ENCODE measurements around the gene LAMA3.

Gene LAMA3

DNA sequence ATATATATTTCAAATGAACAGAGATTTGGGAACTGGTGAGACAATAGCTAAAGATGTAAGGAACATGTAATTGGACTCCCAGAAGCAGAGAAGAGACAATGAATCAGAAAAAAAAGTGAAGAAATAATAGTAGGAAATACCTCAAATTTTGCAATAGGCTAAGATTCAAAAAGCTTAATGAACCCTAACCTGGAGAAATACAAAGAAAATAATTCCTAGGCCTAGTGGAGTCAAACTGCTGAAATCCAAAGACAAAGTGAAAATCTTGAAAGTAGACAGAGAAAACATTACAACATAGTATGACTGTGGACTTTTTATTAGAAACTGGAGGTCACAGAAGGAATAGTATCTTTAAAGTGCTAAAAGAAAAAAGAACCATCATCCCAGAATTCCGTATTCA lies 76.7 kb downstream of the LAMA3 start:
- no peak for DNase-seq (ENCODE audit: low read depth)

DNA sequence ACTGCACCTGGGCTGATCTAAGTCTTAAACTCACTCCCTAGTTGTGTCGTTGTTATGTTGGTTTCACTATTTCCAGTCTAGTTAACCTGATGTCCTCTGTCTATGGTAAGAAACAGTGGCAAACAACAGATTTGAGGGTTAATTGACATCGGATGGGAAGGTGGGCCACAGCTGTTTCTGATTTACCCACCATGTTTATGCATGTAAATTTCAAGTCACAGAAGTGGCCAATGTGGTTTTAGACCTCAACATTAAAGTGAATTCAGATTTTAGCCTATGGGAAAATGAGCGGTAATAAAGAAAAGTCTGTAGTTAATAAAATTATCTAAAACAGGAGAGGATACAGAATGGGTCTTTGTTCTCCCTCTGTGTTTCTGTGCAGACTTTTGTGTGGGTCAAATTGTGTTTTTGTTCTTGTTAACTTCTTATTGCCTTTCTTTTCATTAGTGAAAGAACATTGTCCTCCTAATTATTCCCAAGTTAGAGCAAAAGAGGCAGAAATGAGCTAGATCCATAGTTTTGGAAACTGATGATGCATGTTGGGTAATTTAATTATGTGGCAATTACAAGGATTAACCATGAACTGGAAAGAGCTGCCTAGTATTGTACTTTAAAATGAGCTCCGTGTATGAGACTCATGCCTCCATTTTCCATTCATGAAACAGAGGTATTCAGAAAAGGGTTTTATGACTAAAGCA lies 83.2 kb downstream of the LAMA3 start:
- DNase-seq (ENCODE audit: low read depth): no peak

DNA sequence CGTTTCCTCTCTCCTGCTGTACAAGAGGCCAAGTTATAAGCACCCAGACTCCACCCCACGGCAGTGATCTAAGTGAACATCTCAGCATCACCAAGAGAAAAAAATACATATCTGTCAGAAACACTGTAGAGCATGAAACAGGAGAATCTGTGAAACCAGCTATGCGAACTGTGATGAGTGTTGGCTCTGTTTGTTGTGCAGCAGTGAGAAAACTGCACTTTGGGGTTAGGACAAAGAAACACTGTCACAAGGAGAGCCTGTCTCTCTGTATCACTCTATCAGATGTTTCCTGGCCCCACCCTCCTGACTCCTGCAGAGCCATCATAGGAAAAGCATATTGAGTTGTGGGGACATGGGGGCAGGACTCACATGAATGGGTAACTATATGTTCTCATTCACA lies 87.1 kb downstream of the LAMA3 start:
- no peak for DNase-seq (ENCODE audit: low read depth)

DNA sequence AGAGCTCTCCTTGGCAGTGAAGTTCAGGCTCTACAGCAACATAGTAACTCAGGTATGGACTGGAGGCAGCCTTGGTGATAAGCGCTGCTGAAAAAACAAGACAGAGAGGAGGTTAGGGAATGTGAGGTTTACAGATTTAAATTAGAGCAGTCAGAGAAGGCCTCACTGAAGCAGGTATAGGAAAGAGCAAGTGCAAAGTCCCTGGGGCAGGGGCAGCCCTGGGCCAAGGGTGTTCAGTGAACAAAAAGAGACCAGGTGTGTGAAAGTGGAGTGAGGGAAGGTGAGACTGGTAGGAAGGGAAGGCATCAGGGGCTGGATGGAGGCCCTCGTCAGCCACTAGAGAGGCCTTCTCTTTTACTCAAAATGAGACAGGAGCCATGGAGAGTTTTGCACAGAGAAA lies 89.6 kb downstream of the LAMA3 start:
- DNase-seq (ENCODE audit: low read depth): no peak

DNA sequence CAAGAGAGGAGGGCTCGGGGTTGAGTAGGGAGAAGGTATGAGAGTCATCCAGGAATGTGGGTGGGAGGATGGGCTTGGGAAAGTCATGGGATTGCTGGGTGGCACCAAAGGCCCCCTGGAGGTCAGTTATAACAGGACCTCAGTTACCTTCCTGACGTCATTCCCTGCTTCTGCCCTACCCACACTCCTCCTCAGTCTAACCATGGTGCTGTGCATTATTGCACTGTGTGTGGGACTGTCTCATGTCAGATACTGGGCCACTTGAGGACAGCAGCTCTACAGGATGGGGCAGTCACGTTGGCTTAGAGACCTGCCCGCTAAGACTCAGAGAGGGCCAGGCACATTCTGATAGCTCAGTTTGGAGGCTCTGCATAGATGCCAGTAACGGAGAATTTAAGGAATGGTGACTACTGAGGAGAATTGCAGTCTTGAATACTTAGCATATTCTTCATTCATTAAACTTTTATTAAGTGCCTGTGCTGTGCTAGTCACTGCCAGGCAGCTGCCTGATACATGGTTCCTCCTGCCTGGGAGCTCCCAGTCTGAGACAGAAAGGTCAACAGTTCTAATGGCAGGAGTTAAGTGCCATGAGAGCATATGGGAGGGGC lies 90.5 kb downstream of the LAMA3 start:
- no peak for DNase-seq (ENCODE audit: low read depth)

DNA sequence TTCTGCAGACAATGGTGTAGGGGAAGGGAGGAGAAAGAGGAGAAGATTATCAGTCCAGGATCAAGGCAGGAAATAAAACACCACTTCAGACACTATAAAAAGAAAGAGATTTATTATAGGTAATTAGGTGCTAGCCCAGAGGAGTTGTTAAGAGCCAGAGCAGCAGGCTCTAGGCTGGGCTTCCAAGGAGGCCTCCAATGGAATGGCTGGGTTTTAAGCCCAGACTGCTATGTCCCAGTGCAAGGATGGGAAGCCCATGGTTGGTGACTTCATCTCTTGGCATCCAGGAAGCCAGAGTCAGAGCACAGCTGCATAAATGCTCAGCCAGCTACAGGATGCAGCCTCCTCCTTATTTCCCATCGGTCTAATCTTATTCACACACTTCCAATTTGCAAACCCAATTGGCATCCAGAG lies 95.6 kb downstream of the LAMA3 start:
- DNase-seq (ENCODE audit: low read depth): no peak

DNA sequence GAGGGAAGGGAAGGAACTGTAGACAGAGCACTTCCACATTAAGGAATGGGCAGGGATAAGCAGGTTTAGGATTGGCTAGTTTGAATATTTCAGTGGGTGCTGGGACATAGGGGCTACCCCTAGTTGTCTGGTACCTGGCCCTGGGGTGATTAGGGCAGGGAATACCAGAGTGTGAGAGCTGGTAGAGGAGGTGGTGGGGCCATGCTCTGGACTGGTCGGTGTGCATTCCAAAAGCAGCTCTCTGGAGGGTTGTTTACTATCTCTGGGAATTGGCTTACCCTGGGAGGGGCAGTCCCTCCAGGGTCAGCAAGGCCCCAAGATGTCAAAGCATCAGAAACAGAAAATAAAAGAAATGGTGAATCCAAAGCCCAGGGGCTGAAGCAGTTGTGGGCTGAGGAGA lies 103.8 kb downstream of the LAMA3 start:
- DNase-seq (ENCODE audit: low read depth): no peak

DNA sequence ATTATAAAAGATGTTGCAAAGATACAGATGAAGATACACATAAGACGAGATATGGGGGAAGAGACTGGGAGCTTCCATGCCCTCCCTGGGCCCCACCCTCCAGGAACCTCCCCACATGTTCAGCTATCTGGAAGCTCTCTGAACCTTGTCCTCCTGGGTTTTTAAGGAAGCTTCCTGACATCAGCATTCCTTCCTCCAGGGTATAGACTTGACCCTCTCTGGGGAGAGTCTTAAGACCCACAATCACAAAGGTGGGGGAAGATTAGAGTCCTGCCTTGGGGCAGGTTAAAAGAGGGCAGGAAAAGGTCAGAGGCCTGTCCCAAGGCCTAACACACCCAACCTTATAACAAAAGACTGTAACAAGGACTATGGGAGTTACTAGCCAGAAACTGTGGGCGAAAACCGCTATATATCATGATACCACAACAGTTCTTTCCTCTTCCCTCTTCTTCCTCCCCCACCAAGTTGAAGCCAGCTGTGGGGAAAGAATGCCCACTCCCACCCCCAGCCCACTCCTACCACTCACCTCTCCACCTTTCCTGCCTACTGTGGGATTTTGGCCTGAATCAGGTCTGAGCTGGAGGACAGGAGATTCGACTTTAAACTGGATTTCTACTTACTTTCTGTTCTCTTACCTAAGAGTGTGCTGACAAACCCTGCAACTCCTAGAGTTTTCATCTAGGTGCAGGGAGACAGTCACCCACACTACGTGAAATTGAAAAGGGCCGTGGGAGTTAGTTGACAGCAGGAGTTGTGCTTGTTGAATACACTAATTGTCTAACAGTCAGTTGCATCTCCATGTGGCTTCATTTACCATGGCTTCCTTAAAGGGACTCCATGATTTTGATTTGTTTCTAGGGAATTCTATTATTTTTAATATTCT lies 105.0 kb downstream of the LAMA3 start:
- no peak for DNase-seq (ENCODE audit: low read depth)

DNA sequence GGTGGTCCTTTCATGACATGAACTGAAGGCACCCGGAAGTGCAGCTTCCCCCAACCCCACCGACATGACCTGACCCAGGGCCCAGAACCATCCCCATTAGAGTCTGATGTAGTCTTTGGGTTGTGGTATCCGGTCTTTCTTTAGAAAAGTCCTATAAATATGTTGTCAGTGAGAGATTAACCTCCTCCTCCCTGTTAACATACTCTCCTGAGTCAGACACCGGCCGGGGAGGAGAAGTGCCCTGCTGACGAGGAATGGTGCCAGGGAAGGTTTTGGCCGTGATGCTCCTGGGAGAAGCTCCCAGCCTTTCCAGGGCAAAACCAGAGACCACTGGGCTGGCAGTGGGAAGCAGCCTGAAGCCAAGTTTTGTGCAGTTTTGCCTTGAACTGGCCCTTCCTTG lies 109.0 kb downstream of the LAMA3 start:
- DNase-seq (ENCODE audit: low read depth): no peak

DNA sequence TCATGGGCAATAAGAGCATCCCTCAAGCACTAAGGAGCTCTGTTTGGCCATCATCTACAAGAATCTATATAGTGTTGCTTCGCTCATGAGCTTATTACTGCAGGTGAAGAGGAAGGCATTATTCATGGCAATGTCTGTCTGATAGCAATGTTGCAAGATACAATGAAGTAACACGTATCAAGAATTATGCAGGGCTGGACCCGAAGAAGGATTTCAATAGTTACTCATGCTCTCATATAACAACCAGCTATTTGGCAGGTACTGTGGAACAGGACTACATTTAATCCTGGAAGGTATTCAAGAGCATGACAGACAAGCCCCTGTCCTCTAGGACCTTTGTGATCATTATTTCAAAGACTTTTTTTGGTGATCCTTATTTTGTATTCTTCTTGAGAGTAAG lies 109.6 kb downstream of the LAMA3 start:
- DNase-seq (ENCODE audit: low read depth): no peak

DNA sequence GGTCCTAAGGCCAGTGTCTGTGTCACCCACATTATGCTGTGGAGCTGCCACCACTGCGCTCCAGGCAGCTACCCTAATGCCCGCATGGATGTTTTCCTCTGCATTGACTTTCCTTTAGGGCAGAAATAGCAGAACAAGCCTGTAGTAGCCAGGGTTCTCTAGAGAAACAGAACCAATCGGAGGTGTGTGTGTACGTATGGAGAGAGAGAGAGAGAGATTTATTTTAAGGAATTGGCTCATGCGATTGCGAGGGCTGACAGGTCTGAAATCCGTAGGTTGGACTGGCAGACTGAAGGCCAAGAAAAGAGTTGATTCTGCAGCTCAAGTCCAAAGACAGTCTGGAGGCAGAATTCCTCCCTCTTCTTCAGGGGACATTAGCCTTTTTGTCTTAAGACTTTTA lies 110.3 kb downstream of the LAMA3 start:
- DNase-seq (ENCODE audit: low read depth): no peak

DNA sequence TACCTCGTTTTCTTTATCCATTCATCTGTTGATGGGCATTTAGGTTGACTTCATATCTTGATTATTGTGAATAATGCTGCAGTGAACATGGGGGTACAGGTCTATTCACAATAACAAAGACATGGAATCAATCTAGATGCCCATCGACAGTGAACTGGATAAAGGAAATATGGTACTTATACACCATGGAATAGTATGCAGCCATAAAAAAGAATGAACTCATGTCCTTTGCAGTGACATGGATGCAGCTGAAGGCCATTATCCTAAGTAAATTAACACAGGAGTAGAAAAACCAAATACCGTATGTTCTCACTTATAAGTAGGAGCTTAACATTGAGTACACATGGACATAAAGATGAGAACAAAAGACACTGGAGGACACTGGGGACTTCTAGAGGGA lies 111.6 kb downstream of the LAMA3 start:
- no peak for DNase-seq (ENCODE audit: low read depth)

DNA sequence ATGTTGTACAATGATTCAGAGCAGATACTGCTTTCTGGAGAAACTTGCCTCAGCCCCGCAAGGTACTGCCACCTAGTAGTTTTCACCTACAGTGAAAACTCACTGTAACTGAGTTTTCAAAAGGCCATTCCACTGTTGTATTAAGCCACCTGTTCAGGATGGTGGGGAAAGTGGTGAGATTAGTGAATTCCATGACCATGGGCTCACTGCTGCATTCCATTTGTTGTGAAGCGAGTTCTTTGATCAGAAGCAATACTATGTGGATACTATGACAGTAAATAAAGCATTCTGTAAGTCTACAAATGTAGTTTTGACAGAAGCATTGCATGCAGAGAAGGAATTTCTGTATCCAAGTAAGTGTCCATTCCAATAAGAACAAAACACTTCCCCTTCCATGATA lies 113.6 kb downstream of the LAMA3 start:
- no peak for DNase-seq (ENCODE audit: low read depth)

DNA sequence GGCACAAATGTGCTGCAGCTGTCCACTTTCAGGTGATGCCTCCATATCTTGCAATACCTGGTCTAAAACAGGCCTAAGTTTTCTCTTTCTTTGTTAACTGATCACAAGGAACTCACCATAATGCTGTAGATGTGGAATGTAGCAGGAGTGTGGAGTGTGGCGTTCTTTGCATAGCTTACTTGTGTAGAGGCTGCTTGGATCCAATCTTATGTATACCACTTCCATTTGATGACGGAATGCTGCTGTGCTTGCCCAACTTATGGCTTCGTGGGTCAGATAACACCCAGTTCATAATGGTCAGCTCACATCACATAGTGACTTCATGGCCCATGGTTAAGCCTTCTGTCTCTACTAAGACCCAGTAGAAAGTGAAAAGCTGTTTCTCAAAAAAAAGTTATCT lies 114.5 kb downstream of the LAMA3 start:
- no peak for DNase-seq (ENCODE audit: low read depth)

DNA sequence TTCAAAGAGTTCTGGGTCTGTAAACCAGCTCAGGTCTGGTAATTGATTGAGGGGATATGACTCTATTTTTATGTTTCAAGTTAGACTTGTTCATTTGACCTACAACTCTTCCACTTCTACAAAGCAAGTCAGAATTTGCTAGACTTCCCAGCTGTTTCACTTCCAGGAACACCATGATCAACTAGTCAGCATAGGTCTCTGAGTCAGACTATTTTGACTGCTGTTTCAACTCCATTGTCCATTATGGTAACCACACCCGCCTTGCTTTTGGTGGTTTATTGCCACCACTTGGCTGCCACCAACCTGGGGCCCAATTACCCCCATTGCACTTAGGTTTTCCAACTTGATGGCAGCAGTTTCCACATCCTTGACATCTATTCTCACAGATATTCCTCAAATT lies 116.6 kb downstream of the LAMA3 start:
- no peak for DNase-seq (ENCODE audit: low read depth)

DNA sequence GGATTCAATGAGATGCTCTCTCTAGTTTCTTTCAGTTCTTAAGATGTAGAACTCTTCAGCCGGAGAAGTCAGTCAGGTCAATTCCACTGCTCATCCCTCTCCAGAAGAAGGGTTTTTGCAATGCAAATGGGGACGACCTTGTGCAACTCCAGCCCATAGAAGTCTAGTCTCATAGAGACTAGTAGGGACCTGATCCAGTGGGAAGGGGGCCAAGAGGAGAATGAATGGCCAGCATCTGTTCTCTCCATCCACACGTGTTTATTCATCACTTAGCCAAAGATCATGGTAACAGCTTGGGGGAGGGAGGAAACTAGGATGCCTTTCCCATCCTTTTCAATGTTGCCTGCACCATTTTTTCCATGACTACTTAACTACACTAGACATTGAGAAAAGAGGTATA lies 120.2 kb downstream of the LAMA3 start:
- DNase-seq (ENCODE audit: low read depth): no peak

DNA sequence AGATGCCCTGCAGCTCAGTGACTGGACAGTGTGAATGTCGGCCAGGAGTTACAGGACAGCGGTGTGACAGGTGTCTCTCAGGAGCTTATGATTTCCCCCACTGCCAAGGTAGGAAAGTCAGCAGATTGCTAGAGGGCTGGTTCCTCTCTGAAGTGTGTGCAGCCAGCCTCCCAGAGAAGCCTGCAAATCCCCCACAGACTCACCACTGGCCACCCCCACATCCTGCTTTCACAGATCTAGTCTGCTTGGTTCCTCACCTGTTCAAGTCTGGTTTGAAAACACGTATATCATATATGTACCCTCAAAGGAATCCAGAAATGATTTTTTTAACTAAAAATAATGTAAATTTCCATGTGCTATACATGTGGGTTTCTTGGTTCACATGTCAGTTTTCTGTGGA lies 121.1 kb downstream of the LAMA3 start:
- no peak for DNase-seq (ENCODE audit: low read depth)

DNA sequence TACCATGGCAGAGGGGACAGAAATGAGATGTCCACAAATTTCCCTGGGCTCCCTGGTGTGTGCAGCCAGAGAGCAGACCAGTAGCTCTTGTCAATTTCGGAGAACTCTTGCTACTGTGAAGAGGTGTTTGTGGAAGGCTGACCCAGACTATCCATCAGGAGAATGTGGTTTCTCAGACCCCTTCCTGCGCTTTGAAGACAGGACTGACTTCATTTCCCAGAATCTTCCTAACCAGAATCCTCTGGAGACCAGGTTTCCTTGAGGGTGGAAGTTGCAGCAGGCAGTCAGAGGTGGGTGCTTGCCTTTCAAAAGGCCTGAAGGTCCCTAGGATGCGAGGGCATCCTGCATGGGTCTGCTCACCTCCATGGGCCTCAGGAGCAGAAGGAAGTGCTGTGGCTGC lies 121.9 kb downstream of the LAMA3 start:
- no peak for DNase-seq (ENCODE audit: low read depth)

DNA sequence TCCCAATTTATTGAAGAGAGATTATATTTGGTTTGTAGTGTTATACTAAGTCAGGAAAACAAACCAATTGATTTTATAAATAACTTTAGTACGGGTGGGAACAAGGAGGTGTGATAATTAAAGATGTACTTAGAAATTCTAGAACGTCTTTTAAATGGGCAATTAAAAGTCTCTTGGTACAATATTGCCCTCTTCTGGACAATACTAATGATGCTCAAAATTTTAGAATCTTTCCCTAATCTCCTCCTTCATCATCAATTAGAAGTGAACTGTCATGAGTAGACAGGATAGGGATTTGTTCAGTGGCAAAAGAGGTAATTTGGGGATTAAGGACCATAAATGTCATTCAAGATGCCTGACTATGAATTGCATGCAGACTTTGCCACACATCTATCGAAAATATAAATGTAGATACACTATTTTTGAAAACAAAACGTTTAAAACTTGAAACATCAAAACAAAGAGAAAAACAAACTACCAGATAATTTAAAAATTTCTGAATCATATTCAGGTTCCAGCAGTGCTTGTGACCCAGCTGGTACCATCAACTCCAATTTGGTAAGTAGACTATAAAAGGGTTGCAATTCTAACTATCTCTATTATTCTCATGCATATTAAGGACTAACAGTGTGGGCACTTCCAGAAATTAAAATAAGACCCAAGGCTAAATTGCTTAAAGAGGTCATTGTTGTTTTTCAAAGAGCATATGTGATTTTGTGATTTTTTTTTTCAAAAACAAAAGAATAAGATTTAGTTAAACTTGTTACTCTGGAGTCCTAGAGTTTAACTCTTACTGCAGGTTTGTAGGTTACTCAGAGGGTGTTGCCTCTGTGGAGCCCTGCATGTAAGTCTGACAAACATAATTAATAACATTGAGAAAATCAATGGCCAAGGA lies 123.5 kb downstream of the LAMA3 start:
- no peak for DNase-seq (ENCODE audit: low read depth)

DNA sequence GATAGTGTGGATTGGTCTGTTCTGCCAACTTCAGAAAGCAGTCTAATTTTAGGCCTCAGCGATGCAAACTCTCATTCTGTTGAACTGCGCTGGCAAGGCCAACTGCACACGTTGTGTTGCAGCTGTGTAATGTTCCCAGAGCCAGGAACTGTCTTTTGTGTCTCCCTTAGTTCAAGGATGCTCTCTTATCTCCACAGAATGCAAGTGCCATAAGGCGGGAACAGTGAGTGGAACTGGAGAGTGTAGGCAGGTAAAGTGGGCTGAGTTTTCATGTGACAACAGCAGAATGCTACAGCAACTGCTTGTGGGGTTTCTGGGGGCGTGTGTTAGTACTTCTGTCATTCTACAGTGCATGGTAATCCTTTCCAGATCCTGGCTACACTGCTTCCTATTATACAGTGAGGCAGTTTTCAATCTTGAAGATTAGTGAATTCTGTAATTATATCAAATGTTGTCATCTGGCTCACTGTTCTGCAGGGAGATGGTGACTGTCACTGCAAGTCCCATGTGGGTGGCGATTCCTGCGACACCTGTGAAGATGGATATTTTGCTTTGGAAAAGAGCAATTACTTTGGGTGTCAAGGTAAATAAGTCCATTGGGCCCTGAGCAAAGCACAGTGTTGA lies 125.8 kb downstream of the LAMA3 start:
- DNase-seq (ENCODE audit: low read depth): no peak

DNA sequence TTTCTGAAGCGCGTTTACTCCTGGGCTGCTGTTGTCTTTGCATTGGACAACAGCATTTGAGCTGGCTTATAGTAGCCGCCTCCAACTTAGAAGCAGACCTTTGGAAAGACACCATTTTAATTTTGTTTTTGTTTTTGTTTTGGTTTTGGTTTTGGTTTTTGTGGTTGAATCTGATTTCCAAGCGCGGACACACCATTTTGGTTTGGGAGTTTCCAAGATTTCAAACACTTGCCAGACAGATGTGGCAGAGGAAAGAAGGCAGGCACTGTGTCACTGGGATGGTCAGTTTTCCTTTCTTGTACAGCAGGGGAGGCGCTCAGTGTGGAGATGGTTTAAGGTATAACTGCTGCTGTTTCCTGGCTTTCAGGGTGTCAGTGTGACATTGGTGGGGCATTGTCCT lies 126.8 kb downstream of the LAMA3 start:
- DNase-seq (ENCODE audit: low read depth): no peak

DNA sequence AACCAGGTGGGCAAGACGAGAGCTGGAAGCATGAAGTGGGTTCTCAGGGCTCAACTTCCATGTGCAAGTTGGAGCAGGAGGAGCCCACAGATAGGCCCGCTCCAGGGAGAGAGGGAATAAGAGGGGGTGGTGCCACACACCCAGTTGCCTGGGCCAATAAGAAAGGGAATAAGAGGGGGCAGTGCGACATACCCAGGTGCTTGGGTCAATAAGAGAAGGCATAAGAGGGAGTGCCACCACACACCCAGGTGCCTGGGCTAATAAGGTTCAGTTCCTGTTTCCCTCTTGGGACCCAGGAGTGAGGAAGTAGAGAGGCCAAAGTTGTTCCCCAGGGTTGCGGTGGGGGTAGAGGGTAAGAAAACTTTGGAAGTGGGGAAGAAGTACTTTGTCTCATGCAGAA lies 127.5 kb downstream of the LAMA3 start:
- DNase-seq (ENCODE audit: low read depth): no peak

All from T follicular helper cell (primary cell).